Measurements from ENCODE around the gene GBP3.
"Not testable (repeated sequence)": the region's sequence is repeated elsewhere in the genome, so short reads cannot be mapped to it uniquely, and the experiment has no call there.

GBP3 gene

GRCh38 chr1:89022167-89022959 is at the start of gene GBP3:
TSS of gene GBP3 (minus strand) at chr1:89022866. CDS start at chr1:89020721, 2,145 bp downstream.
- DNase-seq (ENCODE audit: low spot score) = peak; percentile 45

- DNase-seq (ENCODE audit: low spot score) = no peak
These were observed 47.8 kb upstream of the GBP3 start for GRCh38 chr1:89070509-89070908.

DNA sequence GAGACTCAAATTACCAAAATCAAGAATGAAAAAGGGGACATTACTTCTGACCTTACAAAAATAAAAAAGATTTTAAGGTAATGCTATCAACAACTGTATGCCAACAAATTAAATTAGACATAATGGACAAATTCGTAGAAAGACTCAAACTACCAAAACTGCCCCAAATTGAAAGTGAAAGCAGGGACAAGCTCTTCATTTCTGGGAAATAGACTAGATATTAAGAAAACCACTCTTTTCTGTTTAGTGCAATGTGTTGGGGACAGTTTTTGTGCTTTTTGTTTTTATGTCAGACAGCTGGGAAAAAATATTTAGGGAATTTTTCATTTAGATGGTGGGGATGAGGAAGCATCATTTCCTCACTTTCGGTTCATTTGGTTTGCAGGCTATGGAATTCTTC is 47.3 kb upstream of the GBP3 start:
- DNase-seq (ENCODE audit: low spot score) = peak; percentile 15

DNA sequence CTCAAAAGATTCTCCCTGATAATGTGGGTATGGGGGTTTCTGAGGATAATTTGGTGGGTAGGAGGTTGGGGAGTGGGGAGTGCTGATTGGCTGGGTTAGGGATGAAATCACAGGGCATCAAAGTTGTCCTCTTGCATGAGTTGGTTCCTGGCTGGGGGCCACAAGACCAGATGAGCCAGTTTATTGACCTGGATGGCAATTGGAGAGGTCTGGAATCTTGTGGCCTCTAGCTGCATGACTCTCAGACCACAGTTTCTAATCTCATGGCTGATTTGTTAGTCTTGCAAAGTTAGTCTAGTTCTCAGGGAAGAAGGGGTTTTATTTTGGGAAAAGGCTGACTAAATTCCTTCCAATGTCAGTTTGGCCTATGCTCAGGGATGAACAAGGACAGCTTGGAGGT is 45.6 kb upstream of the GBP3 start:
- DNase-seq (ENCODE audit: low spot score) = no peak

GRCh38 chr1:89065079-89065868 is 42.6 kb upstream of the GBP3 start, which contains the start of gene GBP1:
TSS of gene GBP1 (minus strand) at chr1:89065208. CDS start at chr1:89063234, 1,974 bp downstream.
- peak; percentile 14 for DNase-seq (ENCODE audit: low spot score)

DNA sequence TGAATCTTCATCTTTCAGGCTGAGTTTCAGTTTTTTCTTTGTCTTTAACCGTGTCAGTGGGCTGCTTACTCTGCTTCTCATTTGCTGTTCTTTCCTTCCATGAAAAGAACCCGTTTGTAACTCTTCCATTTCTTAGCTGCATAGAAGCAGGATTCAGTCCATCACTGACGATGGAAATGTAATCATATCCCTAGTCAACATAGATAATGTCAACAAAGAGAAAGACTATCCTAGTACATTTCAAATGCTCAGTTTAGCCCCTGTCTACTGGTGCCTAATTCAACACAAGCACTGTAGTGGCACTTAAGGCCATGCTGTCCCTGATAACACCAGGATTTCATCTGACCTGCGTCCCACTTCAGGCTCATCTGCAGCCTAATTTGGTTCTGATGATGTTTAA is 42.0 kb upstream of the GBP3 start:
- no peak for DNase-seq (ENCODE audit: low spot score)

DNA sequence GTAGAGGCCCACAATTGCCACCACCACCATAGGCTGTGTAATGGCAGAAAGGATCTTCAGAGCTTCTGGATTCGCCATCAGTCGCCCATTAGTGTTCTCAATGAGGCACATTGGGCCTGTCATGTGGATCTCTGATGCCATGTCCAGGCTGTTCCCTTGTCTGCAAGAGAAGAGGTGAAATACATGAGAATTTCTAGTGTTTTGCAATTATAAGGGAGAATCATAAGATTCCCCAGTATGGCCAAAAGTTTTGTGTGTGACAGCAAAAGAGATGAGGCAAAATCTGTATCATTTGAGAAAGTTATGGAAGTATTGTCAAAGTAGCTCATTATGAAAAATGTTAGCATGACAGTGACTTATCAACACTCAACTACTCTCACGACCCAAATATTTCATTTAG is 40.4 kb upstream of the GBP3 start:
- DNase-seq (ENCODE audit: low spot score) = no peak

- no peak for DNase-seq (ENCODE audit: low spot score)
These were observed 37.4 kb upstream of the GBP3 start for GRCh38 chr1:89060091-89060490.

- DNase-seq (ENCODE audit: low spot score) = no peak
These were observed 29.3 kb upstream of the GBP3 start for GRCh38 chr1:89051955-89052312.

DNA sequence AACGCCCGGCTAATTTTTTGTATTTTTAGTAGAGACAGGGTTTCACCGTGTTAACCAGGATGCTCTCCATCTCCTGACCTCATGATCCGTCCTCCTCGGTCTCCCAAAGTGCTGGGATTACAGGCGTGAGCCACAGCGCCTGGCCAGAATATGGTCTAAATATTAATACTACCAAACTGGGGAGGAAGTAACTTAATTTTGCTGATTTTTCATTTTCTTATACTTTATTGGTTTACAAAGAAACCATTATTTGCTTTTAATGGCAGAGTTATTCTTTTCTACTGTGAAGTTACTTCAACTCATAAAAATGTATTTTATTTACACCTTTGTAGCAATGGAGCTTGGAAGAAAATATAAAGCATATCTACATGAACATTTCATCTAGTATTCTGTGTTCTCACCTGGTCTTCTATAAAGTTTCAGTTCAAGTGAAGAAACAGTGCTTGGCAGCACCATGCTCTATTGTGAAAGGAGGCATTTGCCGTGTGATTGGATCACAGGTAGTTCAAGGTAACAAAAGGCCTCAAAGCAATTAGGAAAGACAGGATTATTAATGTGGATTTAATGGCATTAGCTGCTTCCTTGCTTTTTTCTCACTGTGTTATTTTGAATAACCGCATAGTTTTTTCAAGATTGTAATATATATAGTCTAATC is 28.8 kb upstream of the GBP3 start:
- DNase-seq (ENCODE audit: low spot score) = no peak

GRCh38 chr1:89050649-89051033 is 28.0 kb upstream of the GBP3 start:
- DNase-seq (ENCODE audit: low spot score) = no peak

DNA sequence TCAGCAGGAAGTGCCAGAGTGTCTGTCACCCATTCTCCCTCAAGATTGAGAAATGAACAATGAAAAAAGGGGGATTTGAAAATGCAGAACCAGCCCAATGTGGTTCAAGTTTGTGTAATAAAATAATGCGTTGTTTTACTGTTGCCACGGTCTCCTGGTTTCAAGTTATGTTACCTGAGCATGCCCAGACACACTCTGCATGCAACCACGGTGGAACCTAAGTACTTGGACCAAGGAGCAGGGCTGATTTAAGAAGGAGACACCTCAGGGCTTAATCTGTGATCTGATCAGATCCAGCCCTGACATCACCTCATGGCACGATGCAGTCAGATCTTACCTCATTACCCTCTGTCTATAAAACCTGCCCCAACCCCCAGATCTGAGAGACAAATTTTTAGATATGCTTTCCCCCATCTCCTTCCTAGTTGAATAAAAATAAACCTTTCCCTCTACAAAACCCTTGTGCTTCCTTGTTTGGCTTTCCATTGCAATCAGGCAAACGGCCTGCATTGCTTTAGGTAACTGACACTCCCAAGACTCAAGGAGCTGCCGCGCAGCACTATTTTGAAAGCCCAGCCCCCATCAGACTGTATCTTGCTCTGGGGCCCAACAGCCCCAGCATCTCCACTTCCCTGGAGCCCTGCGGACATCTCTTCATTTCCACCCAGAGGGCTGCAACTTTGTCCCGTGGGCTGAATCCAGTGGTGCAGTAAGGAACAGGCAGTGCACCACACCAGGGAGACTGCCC is 27.4 kb upstream of the GBP3 start:
- not testable (repeated sequence) for DNase-seq (ENCODE audit: low spot score)

- not testable (repeated sequence) for DNase-seq (ENCODE audit: low spot score)
These were observed 26.5 kb upstream of the GBP3 start for GRCh38 chr1:89049187-89049586.

DNA sequence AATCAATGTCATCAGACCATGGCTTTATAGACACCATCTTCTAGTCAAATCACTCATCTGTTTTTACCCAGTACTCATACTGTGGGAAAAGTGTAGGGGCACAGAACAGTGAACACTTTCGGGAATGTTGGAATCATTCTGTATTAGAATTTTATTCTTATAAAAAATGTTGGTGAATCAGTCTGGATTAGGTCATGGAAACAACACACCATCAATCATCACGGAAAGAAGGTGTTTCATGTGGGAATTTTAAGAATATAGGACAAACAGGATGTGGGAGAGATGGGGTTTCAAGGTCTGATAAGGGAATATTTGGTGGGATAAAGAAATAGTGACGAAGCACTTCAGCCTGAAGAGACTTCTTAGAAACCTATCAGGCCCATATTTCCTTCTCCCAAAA is 25.1 kb upstream of the GBP3 start:
- no peak for DNase-seq (ENCODE audit: low spot score)

DNA sequence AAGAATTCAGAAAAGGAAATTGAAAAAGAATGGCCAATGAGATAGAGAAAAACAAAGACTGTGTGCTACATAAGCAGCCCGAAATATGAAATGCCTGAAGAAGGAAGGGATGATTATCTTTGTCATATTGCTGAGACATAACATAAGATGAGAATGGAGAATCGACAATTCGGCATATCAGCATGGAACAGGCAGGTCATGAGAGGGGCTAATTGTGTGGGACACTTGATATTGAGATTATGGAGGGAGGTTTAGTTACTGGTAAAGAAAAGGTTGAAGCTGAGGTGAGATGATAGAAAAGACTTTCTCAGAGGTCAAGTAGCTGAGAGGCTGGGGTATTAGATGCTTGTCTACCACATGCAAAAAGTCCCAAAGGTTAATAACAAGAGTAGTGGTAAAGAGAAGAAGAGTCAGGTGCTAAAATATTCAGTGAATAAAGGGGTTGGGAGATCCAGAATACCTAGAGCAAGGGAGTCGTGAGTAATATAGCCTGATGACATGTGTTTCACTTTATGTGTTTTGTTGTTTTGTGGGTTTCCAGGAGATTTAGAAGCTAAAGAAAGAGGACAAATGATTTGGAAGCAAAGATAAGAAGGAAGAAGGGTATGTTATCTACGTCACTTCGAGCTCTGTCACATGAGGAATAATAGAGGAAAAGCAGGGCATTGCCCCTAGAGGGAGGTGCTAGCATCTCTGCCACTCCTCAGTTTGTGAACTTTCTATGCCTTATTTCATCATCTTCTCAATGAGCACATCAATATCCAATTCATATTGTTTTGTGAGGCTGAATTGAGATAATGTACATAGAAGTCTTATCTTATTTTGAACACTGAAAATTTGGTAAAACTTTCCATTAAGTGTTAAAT is 23.9 kb upstream of the GBP3 start:
- DNase-seq (ENCODE audit: low spot score) = peak; percentile 17

GRCh38 chr1:89044970-89045721 is 22.5 kb upstream of the GBP3 start:
- no peak for DNase-seq (ENCODE audit: low spot score)

- no peak for DNase-seq (ENCODE audit: low spot score)
These were observed 21.3 kb upstream of the GBP3 start for GRCh38 chr1:89043940-89044339.

GRCh38 chr1:89042491-89042890 is 19.8 kb upstream of the GBP3 start:
- no peak for DNase-seq (ENCODE audit: low spot score)

- no peak for DNase-seq (ENCODE audit: low spot score)
These were observed 19.1 kb upstream of the GBP3 start for GRCh38 chr1:89041721-89042120.

GRCh38 chr1:89041119-89041641 is 18.5 kb upstream of the GBP3 start:
- DNase-seq (ENCODE audit: low spot score) = no peak

All from NAMALWA (cell line).